ENCODE data around the gene ST3GAL6. TPM values are rescaled to one million over a fixed set of nuclear protein-coding genes. Genes with fewer than 3 reads are reported as not detected.

The ST3GAL6 gene
- total and polyA plus RNA-seq, 2 of the 8 experiments (the other 6 are each of a cell fraction or from before 2014, with no cell fraction given), result 3.3 to 6.1 TPM

DNA sequence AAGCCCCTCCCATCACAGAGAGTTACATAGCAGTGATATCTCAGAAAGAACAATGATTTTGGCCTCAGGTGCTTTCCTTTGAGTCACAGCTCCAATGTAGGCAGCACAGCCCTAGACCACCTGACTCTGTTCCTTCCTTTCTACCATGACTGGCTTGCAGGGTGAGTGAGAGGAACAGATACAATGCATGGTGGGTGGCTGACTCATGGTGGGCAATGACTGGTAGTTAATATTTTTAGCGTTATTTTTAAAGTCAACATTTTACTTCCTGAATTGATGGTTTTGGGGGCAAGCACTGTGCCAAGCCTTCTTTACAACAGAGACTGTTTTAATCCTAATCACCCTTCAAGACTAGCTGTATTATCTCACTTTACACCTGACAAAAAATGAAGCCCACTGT lies 32.8 kb upstream of the ST3GAL6 start:
- FAIRE-seq, result no peak
- peaks cover 0 to 8% (median 3%) of the 10 kb centered on the region in 4 experiments; a peak in 4 of 7 replicates for H3K27me3 ChIP-seq (replicated peaks in 1 of 4; ENCODE audit: control insufficient read depth in 3 of 4, extremely low read depth in 1 of 4, insufficient read depth in 3 of 4, low read length in 3 of 4)
- no peak overlapping the region for H3K4ac ChIP-seq (replicated peaks; ENCODE audit: insufficient read length, low read depth, low read length)
- no peak for DNase-seq (ENCODE audit: low read depth in 1 of 2, low spot score in 2 of 2)
- H3K18ac ChIP-seq (ENCODE audit: extremely low read depth, low read length), result no peak overlapping the region
- no peak overlapping the region for H4K8ac ChIP-seq (ENCODE audit: extremely low read depth, insufficient read depth, low read length)
- H2BK15ac ChIP-seq (ENCODE audit: low read length), result no peak overlapping the region
- no peak overlapping the region for H3K4me3 ChIP-seq (ENCODE audit: extremely low read depth in 1 of 4, insufficient read depth in 2 of 4, low read depth in 3 of 4, low read length in 4 of 4)
- no peak overlapping the region for H4K5ac ChIP-seq (ENCODE audit: insufficient read length, low read depth, low read length)
- H3K23me2 ChIP-seq (ENCODE audit: low read depth, low read length), result peaks cover 11% of the 10 kb centered on the region
- no peak overlapping the region for H2BK5ac ChIP-seq (ENCODE audit: low read depth, low read length)
- H4K91ac ChIP-seq (replicated peaks; ENCODE audit: insufficient read length, low read length), result no peak overlapping the region
- H3K23ac ChIP-seq (ENCODE audit: insufficient read length), result no peak overlapping the region
- no peak overlapping the region for H3K4me2 ChIP-seq (ENCODE audit: insufficient read depth in 1 of 2, low read depth in 2 of 2, low read length in 2 of 2)
- ChIA-PET CTCF (ENCODE audit: partially characterized antibody) (interaction anchor here (0.9 kb wide), 1 partner anchor 129 kb away, joined by 3 read pairs; no protein-coding TSS in a partner anchor), POLR2A (ENCODE audit: partially characterized antibody) (no interaction called here)
- peaks cover 0 to 3% of the 10 kb centered on the region in 2 experiments for H4K20me1 ChIP-seq (replicated peaks in 1 of 2; ENCODE audit: control insufficient read depth in 1 of 2, insufficient read depth in 2 of 2, low read length in 2 of 2)
- H2BK12ac ChIP-seq (ENCODE audit: low read depth, low read length), result no peak overlapping the region
- H2AFZ ChIP-seq (ENCODE audit: low read length), result no peak overlapping the region
- H2BK20ac ChIP-seq (ENCODE audit: low read length), result no peak overlapping the region
- H3K4me1 ChIP-seq (replicated peaks in 1 of 4; ENCODE audit: control insufficient read depth in 3 of 4, insufficient read depth in 4 of 4, low read length in 3 of 4), result peaks cover 0 to 11% (median 0%) of the 10 kb centered on the region in 4 experiments; a peak in 2 of 7 replicates
- no peaks in the 10 kb centered on the region; the same call in 1 of the 2 replicates for H3K79me1 ChIP-seq (ENCODE audit: low read depth, low read length)
- no peak overlapping the region for H3K14ac ChIP-seq (ENCODE audit: insufficient read length)
- H2BK120ac ChIP-seq (replicated peaks; ENCODE audit: low read depth, low read length), result no peak overlapping the region
- no peak overlapping the region for H3K56ac ChIP-seq (replicated peaks; ENCODE audit: insufficient read length, low read depth, low read length)
- peaks cover 0 to 10% of the 10 kb centered on the region in 2 experiments; a peak in 1 of 4 replicates for H3K79me2 ChIP-seq (ENCODE audit: control insufficient read depth in 1 of 2, insufficient read depth in 2 of 2, low read length in 2 of 2)
- no peaks in the 10 kb centered on the region for H3K9me3 ChIP-seq (ENCODE audit: insufficient read depth in 2 of 2, low read depth in 1 of 2, low read length in 1 of 2)
- no peak overlapping the region for H2AK5ac ChIP-seq (ENCODE audit: low read depth, low read length)
- H3K36me3 ChIP-seq (ENCODE audit: control insufficient read depth in 2 of 4, insufficient read depth in 4 of 4, low read length in 3 of 4), result no peaks in the 10 kb centered on the region
- H3K27ac ChIP-seq (ENCODE audit: low read depth, low read length), result no peak overlapping the region
- WGBS, 2 experiments (ENCODE audit: extremely low coverage in 1 of 2, insufficient coverage in 1 of 2, insufficient read length in 1 of 2, insufficient replicate concordance in 2 of 2, low coverage in 1 of 2, low lambda C conversion rate in 2 of 2, missing lambda C conversion rate in 1 of 2), result 81% methylated on average over 1 of the region's 1 CpG; no CpG with 5 or more reads in 1 of the 2 experiments
- no peak overlapping the region for H3K9ac ChIP-seq (replicated peaks in 1 of 4; ENCODE audit: extremely low read depth in 1 of 4, low read depth in 3 of 4, low read length in 3 of 4)
- TF ChIP-seq JUND (IDR thresholded peaks at IDR 0.05; ENCODE audit: low read length), result no peak
